ENCODE results near the gene IDH1. TPM values are rescaled to one million over a fixed set of nuclear protein-coding genes. Genes with fewer than 3 reads are reported as not detected.

Gene IDH1
- total RNA-seq, 4 donors from 2014 or later = 38.4 to 58.3 (median 43.9) TPM

GRCh38 chr2:208256192-208256782 is 1.4 kb upstream of the IDH1 start:
- Histone ChIP-seq H3K27ac (no peak overlapping the region), H3K9me3 (no peaks in the 10 kb centered on the region), H3K4me1 (peaks cover 35% of the 10 kb centered on the region), H3K4me3 (no peak overlapping the region), H3K27me3 (no peaks in the 10 kb centered on the region), H3K36me3 (peaks cover 3% of the 10 kb centered on the region)
- DNase-seq (ENCODE audit: low spot score in 2 of 2) = no peak
- 72% methylated on average over 10 of the region's 10 CpGs for WGBS
- no peak for TF ChIP-seq POLR2A (IDR thresholded peaks at IDR 0.05)
- TF ChIP-seq POLR2AphosphoS5 (IDR thresholded peaks at IDR 0.05) = no peak
- no peak for TF ChIP-seq CTCF (IDR thresholded peaks at IDR 0.05)
- no peak for TF ChIP-seq EP300 (IDR thresholded peaks at IDR 0.05)

- peaks cover 9% of the 10 kb centered on the region for H3K36me3 ChIP-seq
- peaks cover 38% of the 10 kb centered on the region for H3K4me1 ChIP-seq
- DNase-seq (ENCODE audit: low spot score in 2 of 2) = no peak
- TF ChIP-seq POLR2AphosphoS5 (IDR thresholded peaks at IDR 0.05) = no peak
- TF ChIP-seq EP300 (IDR thresholded peaks at IDR 0.05) = no peak
- H3K27me3 ChIP-seq = no peaks in the 10 kb centered on the region
- 45% methylated on average over 13 of the region's 13 CpGs for WGBS
- peak overlapping the region; percentile 79 for H3K27ac ChIP-seq
- H3K9me3 ChIP-seq = no peaks in the 10 kb centered on the region
- H3K4me3 ChIP-seq = peak overlapping the region; percentile 83
Measured at GRCh38 chr2:208255557-208256106, 761 bp upstream of the IDH1 start.

- peak overlapping the region; percentile 79 for H3K27ac ChIP-seq
- TF ChIP-seq POLR2A (IDR thresholded peaks at IDR 0.05) = no peak
- TF ChIP-seq CTCF (IDR thresholded peaks at IDR 0.05) = peak; percentile 30 to 80
- TF ChIP-seq EP300 (IDR thresholded peaks at IDR 0.05) = no peak
- WGBS = 0% methylated on average over 29 of the region's 36 CpGs
- H3K9me3 ChIP-seq = no peaks in the 10 kb centered on the region
- no peaks in the 10 kb centered on the region for H3K27me3 ChIP-seq
- peaks cover 50% of the 10 kb centered on the region for H3K4me1 ChIP-seq
- peak overlapping the region; percentile 83 for H3K4me3 ChIP-seq
- H3K36me3 ChIP-seq = peaks cover 11% of the 10 kb centered on the region
- peak; percentile 88 to 89 for DNase-seq (ENCODE audit: low spot score in 2 of 2)
Measured at GRCh38 chr2:208254118-208254870, 577 bp downstream of the IDH1 start.

GRCh38 chr2:208253600-208254117 is 1.2 kb downstream of the IDH1 start:
- no peak for DNase-seq (ENCODE audit: low spot score in 2 of 2)
- Histone ChIP-seq H3K27ac (peak overlapping the region; percentile 79), H3K27me3 (no peaks in the 10 kb centered on the region), H3K4me1 (peaks cover 54% of the 10 kb centered on the region), H3K4me3 (peak overlapping the region; percentile 83), H3K9me3 (no peaks in the 10 kb centered on the region), H3K36me3 (peaks cover 11% of the 10 kb centered on the region)
- WGBS = 4% methylated on average over 7 of the region's 7 CpGs
- TF ChIP-seq POLR2AphosphoS5 (IDR thresholded peaks at IDR 0.05) (peak in 1 of 3 donors; percentile 28), CTCF (IDR thresholded peaks at IDR 0.05) (no peak)

- Histone ChIP-seq H3K4me3 (no peak overlapping the region), H3K9me3 (no peaks in the 10 kb centered on the region), H3K27ac (peak overlapping the region; percentile 79), H3K27me3 (no peaks in the 10 kb centered on the region), H3K4me1 (peaks cover 57% of the 10 kb centered on the region), H3K36me3 (peaks cover 19% of the 10 kb centered on the region)
- 82% methylated on average over 3 of the region's 3 CpGs for WGBS
- TF ChIP-seq POLR2AphosphoS5 (IDR thresholded peaks at IDR 0.05) (no peak), POLR2A (IDR thresholded peaks at IDR 0.05) (no peak), EP300 (IDR thresholded peaks at IDR 0.05) (no peak), CTCF (IDR thresholded peaks at IDR 0.05) (no peak)
- no peak for DNase-seq (ENCODE audit: low spot score in 2 of 2)
Measured at GRCh38 chr2:208252716-208253492, 2.0 kb downstream of the IDH1 start.
